Measurements from ENCODE around the gene TMC4. TPM values are rescaled to one million over a fixed set of nuclear protein-coding genes. Genes with fewer than 3 reads are reported as not detected.
"Not testable (repeated sequence)": the region's sequence is repeated elsewhere in the genome, so short reads cannot be mapped to it uniquely, and the experiment has no call there.

TMC4 gene
- total and polyA plus RNA-seq, 7 experiments from 2014 or later: 0.20 to 5.9 (median 1.1) TPM; not detected in 3

DNA sequence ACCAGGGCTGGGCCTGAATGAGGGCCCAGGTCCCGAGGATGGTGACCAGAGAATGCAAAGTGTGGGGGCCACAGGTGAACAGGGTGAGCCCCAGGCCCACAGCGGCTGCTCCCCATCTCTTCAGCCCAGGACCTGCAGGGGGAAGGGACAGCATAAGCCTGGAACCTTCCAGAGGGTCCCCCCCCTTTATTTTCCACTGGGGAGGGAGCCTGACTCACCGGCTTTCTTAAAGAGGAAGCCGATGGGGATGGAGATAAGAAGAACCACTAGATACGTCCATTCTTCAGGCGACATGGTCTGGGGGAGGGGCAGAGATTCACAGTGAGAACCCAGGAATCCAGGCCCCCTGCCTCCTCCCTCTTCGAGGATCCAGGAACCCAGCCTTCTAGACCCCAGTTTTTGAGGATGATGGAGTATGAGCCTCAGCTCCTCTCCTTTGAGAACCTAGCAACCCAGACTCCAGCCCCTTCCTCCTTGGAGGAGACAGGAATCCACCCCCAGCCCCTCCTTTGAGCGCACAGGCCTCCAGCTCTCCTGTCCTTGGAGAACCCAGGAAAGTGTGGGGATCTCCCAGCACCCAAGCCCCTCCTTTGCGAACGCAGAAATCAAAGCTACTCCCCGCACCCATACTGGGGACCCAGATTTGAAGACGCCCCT is 15.4 kb upstream of the TMC4 start:
- peak in 2 of 9 donors; percentile 73 to 77 for DNase-seq
- H3K4me3 ChIP-seq (ENCODE audit: low read length): peak overlapping the region; percentile 81
- H3K9me3 ChIP-seq (ENCODE audit: control insufficient read depth in 2 of 3, low read length in 3 of 3): no peaks in the 10 kb centered on the region
- peaks cover 15 to 42% (median 39%) of the 10 kb centered on the region in 7 donors for H3K4me1 Mint-ChIP-seq
- H3K9me3 Mint-ChIP-seq: peaks cover 0 to 2% (median 0%) of the 10 kb centered on the region in 11 donors
- peak overlapping the region; percentile 77 to 99 (median 90) for H3K4me3 Mint-ChIP-seq
- peaks cover 0 to 2% (median 0%) of the 10 kb centered on the region in 5 donors for H3K27me3 Mint-ChIP-seq
- intact Hi-C loops (cut with micrococcal nuclease): loop anchor here in 1 of 2 donors (2.0 kb wide), 1 partner anchor 20 kb away; no protein-coding TSS in a partner anchor
- POLR2A ChIA-PET: interaction anchor here (1.0 to 7.0 kb wide), 11 partner anchors 12 to 73 kb away, joined by 3 to 135 read pairs (median 11); partner anchors contain the start of genes CNOT3, LENG1, PRPF31 and RPS9
- H3K27me3 ChIP-seq (ENCODE audit: control insufficient read depth in 2 of 2, insufficient read depth in 2 of 2, low read length in 2 of 2): no peaks in the 10 kb centered on the region
- H3K27ac ChIP-seq (ENCODE audit: low read depth, low read length): peak overlapping the region; percentile 99
- H3K36me3 Mint-ChIP-seq: peaks cover 0 to 14% (median 4%) of the 10 kb centered on the region in 5 donors
- H3K36me3 ChIP-seq (ENCODE audit: control insufficient read depth in 2 of 3, insufficient read depth in 3 of 3, low read length in 3 of 3): peaks cover 1 to 13% (median 2%) of the 10 kb centered on the region in 3 experiments
- peaks cover 20 to 22% of the 10 kb centered on the region in 2 donors for H3K4me1 ChIP-seq (ENCODE audit: control insufficient read depth in 2 of 2, insufficient read depth in 2 of 2, low read length in 2 of 2)
- CTCF ChIA-PET: interaction anchor here (0.9 to 2.1 kb wide), 4 partner anchors 20 to 79 kb away, joined by 3 to 6 read pairs (median 4); partner anchors contain the start of genes CNOT3 and LENG1
- H3K27ac Mint-ChIP-seq: peak overlapping the region; percentile 52 to 100 (median 82)
- ATAC-seq: no peak

DNA sequence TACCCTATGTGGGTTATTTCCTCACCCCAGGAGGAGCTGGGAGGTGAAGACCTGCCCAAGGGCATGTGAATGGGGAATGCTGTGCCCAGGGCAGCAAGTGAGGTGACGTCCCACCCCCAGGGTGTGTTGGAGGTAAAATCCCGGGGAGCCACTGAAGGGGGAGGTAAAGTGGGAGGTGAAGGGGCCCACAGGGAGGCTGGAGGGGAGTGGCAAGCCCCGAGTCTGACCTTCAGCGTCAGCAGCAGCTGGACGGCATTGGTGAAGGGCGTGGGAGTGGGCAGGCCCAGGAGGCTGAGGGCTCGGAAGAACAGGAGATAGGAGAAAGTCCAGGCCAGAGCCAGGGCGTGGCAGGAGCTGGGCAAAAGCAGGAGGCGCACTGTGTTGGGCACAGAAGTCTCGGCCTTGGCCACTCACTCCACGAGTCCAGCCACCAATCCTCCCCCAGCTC is 14.0 kb upstream of the TMC4 start:
- POLR2A ChIA-PET: interaction anchor here (2.6 to 7.0 kb wide), 2 partner anchors 14 to 28 kb away, joined by 11 to 135 read pairs; partner anchors contain the start of genes LENG1 and RPS9

DNA sequence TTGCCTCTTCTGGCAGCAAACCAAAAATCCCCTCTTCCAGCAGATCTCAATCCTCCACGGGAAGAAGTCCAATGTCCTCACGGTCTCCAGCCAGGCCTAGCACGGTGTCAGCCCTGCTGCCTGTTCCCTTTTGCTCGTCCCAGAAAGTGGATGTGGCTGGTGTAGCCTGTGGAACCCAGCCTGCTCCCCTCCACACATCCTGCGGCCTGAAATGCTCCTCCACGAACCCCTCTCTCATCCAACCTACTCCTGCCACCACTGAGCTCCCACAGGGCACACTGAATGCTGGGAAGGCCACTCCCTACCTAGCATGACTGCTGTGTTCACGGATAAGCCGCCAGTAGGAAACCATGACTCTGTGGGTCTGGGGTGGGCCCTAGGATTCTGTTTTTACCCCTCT is 13.4 kb upstream of the TMC4 start:
- H3K4me3 Mint-ChIP-seq: no peak overlapping the region
- CTCF ChIA-PET: no interaction called here
- POLR2A ChIA-PET: interaction anchor here (2.6 to 7.0 kb wide), 2 partner anchors 14 to 27 kb away, joined by 11 to 135 read pairs; partner anchors contain the start of genes LENG1 and RPS9
- Histone ChIP-seq H3K27ac (ENCODE audit: low read depth, low read length) (no peak overlapping the region), H3K36me3 (ENCODE audit: control insufficient read depth in 2 of 3, insufficient read depth in 3 of 3, low read length in 3 of 3) (peaks cover 0 to 9% (median 0%) of the 10 kb centered on the region in 3 experiments), H3K4me3 (ENCODE audit: low read length) (no peak overlapping the region), H3K9me3 (ENCODE audit: control insufficient read depth in 2 of 3, low read length in 3 of 3) (no peaks in the 10 kb centered on the region), H3K4me1 (ENCODE audit: control insufficient read depth in 2 of 2, insufficient read depth in 2 of 2, low read length in 2 of 2) (peaks cover 10 to 12% of the 10 kb centered on the region in 2 donors), H3K27me3 (ENCODE audit: control insufficient read depth in 2 of 2, insufficient read depth in 2 of 2, low read length in 2 of 2) (no peaks in the 10 kb centered on the region)
- intact Hi-C loops (cut with micrococcal nuclease): no loop called here
- peaks cover under 1 to 25% (median 22%) of the 10 kb centered on the region in 7 donors for H3K4me1 Mint-ChIP-seq
- peaks cover 0 to 9% (median 0%) of the 10 kb centered on the region in 5 donors for H3K36me3 Mint-ChIP-seq
- peaks cover 0 to 2% (median 0%) of the 10 kb centered on the region in 5 donors for H3K27me3 Mint-ChIP-seq
- no peak for ATAC-seq
- peaks cover 0 to 2% (median 0%) of the 10 kb centered on the region in 11 donors for H3K9me3 Mint-ChIP-seq
- DNase-seq: no peak
- H3K27ac Mint-ChIP-seq: peak overlapping the region in 1 of 9 donors; percentile 18

More for the DNA sequence above, 14.0 kb upstream of the TMC4 start:
- H3K4me3 Mint-ChIP-seq: peak overlapping the region in 8 of 10 donors; percentile 56 to 97 (median 90)
- peaks cover 0 to 9% (median 0%) of the 10 kb centered on the region in 5 donors for H3K36me3 Mint-ChIP-seq
- Histone ChIP-seq H3K27me3 (ENCODE audit: control insufficient read depth in 2 of 2, insufficient read depth in 2 of 2, low read length in 2 of 2) (no peaks in the 10 kb centered on the region), H3K4me1 (ENCODE audit: control insufficient read depth in 2 of 2, insufficient read depth in 2 of 2, low read length in 2 of 2) (peaks cover 15 to 16% of the 10 kb centered on the region in 2 donors), H3K36me3 (ENCODE audit: control insufficient read depth in 2 of 3, insufficient read depth in 3 of 3, low read length in 3 of 3) (peaks cover 0 to 9% (median 0%) of the 10 kb centered on the region in 3 experiments), H3K27ac (ENCODE audit: low read depth, low read length) (no peak overlapping the region), H3K4me3 (ENCODE audit: low read length) (no peak overlapping the region), H3K9me3 (ENCODE audit: control insufficient read depth in 2 of 3, low read length in 3 of 3) (no peaks in the 10 kb centered on the region)
- peaks cover 7 to 30% (median 28%) of the 10 kb centered on the region in 7 donors for H3K4me1 Mint-ChIP-seq
- peaks cover 0 to 2% (median 0%) of the 10 kb centered on the region in 5 donors for H3K27me3 Mint-ChIP-seq
- CTCF ChIA-PET: no interaction called here
- intact Hi-C loops (cut with micrococcal nuclease): no loop called here
- DNase-seq: no peak
- peak overlapping the region in 5 of 9 donors; percentile 73 to 100 (median 82) for H3K27ac Mint-ChIP-seq
- no peak for ATAC-seq
- H3K9me3 Mint-ChIP-seq: peaks cover 0 to 2% (median 0%) of the 10 kb centered on the region in 11 donors

DNA sequence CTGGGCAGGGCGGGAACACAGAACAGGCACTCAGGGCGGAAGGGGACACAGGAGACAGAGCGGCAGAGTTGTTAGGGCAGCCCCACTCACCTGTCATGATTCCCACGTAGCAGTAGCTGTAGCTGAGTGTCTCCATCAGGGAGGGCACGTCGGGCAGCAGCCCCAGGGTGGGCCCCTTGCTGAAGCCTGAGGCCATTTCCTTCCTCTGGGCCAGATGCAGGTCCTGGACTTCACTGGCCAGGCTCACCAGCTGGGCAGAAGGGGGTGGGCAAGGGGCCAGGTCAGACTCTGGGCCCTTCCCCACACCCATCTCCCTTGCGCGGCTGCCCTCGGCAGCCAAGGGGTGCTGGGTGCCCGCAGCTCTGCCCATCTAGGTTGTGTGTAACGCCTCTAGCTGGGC is 10.5 kb upstream of the TMC4 start:
- no peaks in the 10 kb centered on the region for H3K27me3 Mint-ChIP-seq
- Histone ChIP-seq H3K36me3 (ENCODE audit: control insufficient read depth in 2 of 3, insufficient read depth in 3 of 3, low read length in 3 of 3) (peaks cover 0 to 15% (median 2%) of the 10 kb centered on the region in 3 experiments), H3K4me1 (ENCODE audit: control insufficient read depth in 2 of 2, insufficient read depth in 2 of 2, low read length in 2 of 2) (peaks cover 5 to 7% of the 10 kb centered on the region in 2 donors), H3K4me3 (ENCODE audit: low read length) (no peak overlapping the region), H3K27ac (ENCODE audit: low read depth, low read length) (no peak overlapping the region), H3K27me3 (ENCODE audit: control insufficient read depth in 2 of 2, insufficient read depth in 2 of 2, low read length in 2 of 2) (no peaks in the 10 kb centered on the region), H3K9me3 (ENCODE audit: control insufficient read depth in 2 of 3, low read length in 3 of 3) (no peaks in the 10 kb centered on the region)
- CTCF ChIA-PET: no interaction called here
- intact Hi-C loops (cut with micrococcal nuclease): no loop called here
- POLR2A ChIA-PET: interaction anchor here (0.9 kb wide), 1 partner anchor 25 kb away, joined by 3 read pairs; no protein-coding TSS in a partner anchor
- H3K27ac Mint-ChIP-seq: peak overlapping the region in 1 of 9 donors; percentile 21
- ATAC-seq (no peak), DNase-seq (no peak)
- H3K4me3 Mint-ChIP-seq: no peak overlapping the region
- peaks cover 0 to 17% (median under 1%) of the 10 kb centered on the region in 5 donors for H3K36me3 Mint-ChIP-seq
- H3K4me1 Mint-ChIP-seq: peaks cover 0 to 20% (median 14%) of the 10 kb centered on the region in 7 donors
- H3K9me3 Mint-ChIP-seq: no peaks in the 10 kb centered on the region

DNA sequence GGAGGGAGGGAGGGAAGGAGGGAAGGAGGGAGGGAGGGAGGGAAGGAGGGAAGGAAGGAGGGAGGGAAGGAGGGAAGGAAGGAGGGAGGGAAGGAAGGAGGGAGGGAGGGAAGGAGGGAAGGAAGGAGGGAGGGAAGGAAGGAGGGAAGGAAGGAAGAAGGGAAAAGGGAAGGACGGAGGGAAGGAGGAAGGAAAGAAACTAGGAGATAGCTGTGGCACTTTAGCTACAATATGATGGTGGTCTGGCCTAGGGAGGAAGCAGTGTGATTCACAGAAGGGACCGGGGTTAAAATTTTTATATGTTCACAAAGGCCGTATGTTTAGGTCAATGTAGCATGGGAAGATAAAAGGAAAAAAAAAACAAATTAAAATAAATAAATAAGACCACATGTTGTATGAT is 8.9 kb upstream of the TMC4 start:
- POLR2A ChIA-PET: interaction anchor here (1.5 kb wide), 1 partner anchor 24 kb away, joined by 3 read pairs; no protein-coding TSS in a partner anchor
- H3K27me3 Mint-ChIP-seq; H3K4me3 Mint-ChIP-seq; H3K27ac Mint-ChIP-seq; H3K9me3 Mint-ChIP-seq; H3K4me1 ChIP-seq (ENCODE audit: control insufficient read depth in 2 of 2, insufficient read depth in 2 of 2, low read length in 2 of 2); ATAC-seq; CTCF ChIA-PET; H3K4me1 Mint-ChIP-seq; H3K9me3 ChIP-seq (ENCODE audit: control insufficient read depth in 2 of 3, low read length in 3 of 3); H3K27ac ChIP-seq (ENCODE audit: low read depth, low read length); intact Hi-C loops (cut with micrococcal nuclease); H3K27me3 ChIP-seq (ENCODE audit: control insufficient read depth in 2 of 2, insufficient read depth in 2 of 2, low read length in 2 of 2); H3K4me3 ChIP-seq (ENCODE audit: low read length); DNase-seq: not testable (repeated sequence)
- H3K36me3 ChIP-seq (ENCODE audit: control insufficient read depth in 2 of 3, insufficient read depth in 3 of 3, low read length in 3 of 3): peaks cover 0 to 12% (median 2%) of the 10 kb centered on the region in 3 experiments
- H3K36me3 Mint-ChIP-seq: peaks cover 0 to 22% (median 5%) of the 10 kb centered on the region in 5 donors

DNA sequence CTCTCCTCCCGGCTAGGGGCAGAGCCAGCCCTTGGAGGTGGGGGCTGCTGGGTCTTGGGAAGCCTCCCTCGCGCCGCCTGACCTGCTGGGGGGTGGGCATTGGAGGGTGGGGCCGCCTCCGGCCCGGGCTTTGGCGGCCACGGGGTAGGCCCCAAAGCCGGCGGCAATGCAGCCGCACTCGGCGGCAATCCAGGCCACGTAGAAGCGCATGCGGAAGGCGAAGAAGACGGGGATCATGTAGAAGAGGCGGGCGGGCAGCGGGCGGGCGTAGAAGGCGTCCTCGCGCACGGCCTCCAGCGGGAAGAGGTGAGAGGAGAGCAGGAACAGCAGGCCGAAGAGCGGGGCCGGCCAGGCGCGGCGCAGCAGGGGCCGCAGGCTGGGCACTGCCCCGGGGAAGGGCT is 7.7 kb upstream of the TMC4 start:
- Histone ChIP-seq H3K27me3 (ENCODE audit: control insufficient read depth in 2 of 2, insufficient read depth in 2 of 2, low read length in 2 of 2) (no peaks in the 10 kb centered on the region), H3K4me3 (ENCODE audit: low read length) (no peak overlapping the region), H3K4me1 (ENCODE audit: control insufficient read depth in 2 of 2, insufficient read depth in 2 of 2, low read length in 2 of 2) (no peaks in the 10 kb centered on the region), H3K9me3 (ENCODE audit: control insufficient read depth in 2 of 3, low read length in 3 of 3) (no peaks in the 10 kb centered on the region), H3K36me3 (ENCODE audit: control insufficient read depth in 2 of 3, insufficient read depth in 3 of 3, low read length in 3 of 3) (peaks cover 0 to 18% (median 2%) of the 10 kb centered on the region in 3 experiments), H3K27ac (ENCODE audit: low read depth, low read length) (no peak overlapping the region)
- Mint-ChIP-seq H3K4me1 (peaks cover 0 to 3% (median 0%) of the 10 kb centered on the region in 7 donors), H3K36me3 (peaks cover 0 to 21% (median 5%) of the 10 kb centered on the region in 5 donors), H3K4me3 (no peak overlapping the region), H3K9me3 (no peaks in the 10 kb centered on the region), H3K27ac (no peak overlapping the region), H3K27me3 (no peaks in the 10 kb centered on the region)
- ChIA-PET CTCF (no interaction called here), POLR2A (no interaction called here)
- intact Hi-C loops (cut with micrococcal nuclease): no loop called here
- ATAC-seq (no peak), DNase-seq (no peak)
